ENCODE data around the gene SEC14L2.

DNA sequence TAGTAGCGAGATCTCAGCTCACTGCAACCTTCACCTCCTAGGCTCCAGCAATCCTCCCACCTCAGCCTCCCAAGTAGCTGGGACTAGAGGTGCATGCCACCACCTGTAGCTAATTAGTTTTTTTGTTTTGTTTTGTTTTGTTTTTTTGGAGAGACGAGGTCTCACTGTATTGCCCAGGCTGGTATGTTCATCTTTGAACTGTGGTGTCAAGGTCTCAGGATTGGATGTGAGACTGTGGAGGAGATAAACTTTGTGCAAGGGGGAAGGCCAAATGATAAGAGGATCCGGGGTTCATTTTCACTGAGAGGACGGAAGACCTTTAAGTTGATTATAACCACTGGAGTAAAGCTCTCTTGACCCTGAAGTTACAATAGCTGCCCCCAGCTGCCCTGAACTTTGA is 8.9 kb downstream of the SEC14L2 start:
- no peak for TF ChIP-seq RCOR1 (IDR thresholded peaks at IDR 0.05; ENCODE audit: insufficient replicate concordance, low read length)
- no peak for TF ChIP-seq POLR2A (IDR thresholded peaks at IDR 0.05; ENCODE audit: low read depth, low read length)
